ENCODE results near the gene MYO16.

DNA sequence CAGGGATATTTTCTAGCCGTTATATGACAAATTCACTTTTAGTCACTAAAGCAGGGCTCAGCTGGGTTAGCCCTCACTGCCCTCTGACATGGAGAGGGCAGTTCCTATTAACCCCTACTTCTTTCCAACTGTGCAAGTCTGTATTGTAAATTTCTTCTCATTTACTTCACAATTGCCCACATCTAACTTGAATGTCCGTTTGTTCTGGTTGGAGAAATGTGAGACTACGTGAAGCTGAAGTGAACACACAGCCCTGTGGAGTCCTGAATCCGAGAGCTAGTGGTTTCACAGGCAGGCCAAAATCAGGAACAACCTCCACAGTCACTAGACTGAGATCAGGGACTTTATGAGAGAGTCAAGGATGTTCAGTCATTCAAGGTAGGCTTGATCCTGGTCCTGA lies 4.4 kb upstream of the MYO16 start:
- TF ChIP-seq, protein P1, sequence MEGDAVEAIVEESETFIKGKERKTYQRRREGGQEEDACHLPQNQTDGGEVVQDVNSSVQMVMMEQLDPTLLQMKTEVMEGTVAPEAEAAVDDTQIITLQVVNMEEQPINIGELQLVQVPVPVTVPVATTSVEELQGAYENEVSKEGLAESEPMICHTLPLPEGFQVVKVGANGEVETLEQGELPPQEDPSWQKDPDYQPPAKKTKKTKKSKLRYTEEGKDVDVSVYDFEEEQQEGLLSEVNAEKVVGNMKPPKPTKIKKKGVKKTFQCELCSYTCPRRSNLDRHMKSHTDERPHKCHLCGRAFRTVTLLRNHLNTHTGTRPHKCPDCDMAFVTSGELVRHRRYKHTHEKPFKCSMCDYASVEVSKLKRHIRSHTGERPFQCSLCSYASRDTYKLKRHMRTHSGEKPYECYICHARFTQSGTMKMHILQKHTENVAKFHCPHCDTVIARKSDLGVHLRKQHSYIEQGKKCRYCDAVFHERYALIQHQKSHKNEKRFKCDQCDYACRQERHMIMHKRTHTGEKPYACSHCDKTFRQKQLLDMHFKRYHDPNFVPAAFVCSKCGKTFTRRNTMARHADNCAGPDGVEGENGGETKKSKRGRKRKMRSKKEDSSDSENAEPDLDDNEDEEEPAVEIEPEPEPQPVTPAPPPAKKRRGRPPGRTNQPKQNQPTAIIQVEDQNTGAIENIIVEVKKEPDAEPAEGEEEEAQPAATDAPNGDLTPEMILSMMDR (IDR thresholded peaks at IDR 0.05): no peak
- no peak for TF ChIP-seq POLR2A (IDR thresholded peaks at IDR 0.05)
- TF ChIP-seq POLR2AphosphoS5 (IDR thresholded peaks at IDR 0.05; ENCODE audit: insufficient read depth in 1 of 2, low read depth in 1 of 2): no peak
